HG03521 (cell line): ENCODE results near the gene EIPR1.

Source experiments
- ATAC-seq: cut with Tn5 transposase; IDR thresholded peaks from one replicate; pipeline ENCODE4 v1.9.1; 2021; ENCODE audit warnings: mild to moderate bottlenecking, moderate library complexity; ENCODE audit not compliant: unreplicated experiment

Gene EIPR1

DNA sequence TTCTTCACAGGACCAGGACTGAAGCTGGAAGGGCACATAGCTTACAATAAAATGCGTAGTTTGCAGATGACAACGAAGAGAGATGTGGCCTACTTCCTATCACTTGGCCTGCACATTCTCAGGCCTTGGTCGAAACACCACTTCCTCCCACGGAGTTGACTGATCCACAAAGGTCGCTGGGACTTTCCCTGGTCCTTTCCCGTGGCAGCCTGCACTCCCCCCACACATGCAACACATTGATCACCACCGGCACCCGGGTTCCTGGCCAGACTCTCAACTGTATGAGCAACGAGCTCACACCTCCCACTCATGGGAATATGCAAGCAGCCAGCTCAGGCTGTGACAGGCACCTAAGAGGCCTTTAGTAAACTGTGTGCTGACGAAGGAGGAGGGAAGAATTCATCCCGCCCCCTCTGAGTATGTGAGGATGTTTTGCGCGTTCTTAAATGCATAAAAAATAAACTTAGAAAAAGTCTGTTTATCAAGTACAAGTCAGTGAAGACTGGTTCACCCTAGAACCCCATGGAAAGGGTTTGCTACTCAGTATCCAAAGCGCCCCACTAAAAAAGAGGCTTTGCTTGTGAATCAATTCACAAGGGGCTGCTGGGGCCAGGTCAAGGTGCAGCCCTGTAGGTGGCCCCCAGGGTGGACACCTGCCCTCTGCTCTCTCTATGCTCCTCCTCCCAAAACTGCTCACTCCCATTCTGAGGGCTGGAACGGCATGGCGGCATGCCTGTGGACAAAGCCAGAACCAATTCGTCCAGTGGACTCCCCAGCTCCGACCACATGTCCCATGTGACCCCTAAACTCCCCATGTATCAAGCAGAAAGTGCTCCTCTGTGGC lies 154.3 kb downstream of the EIPR1 start:
- peak; percentile 75 for ATAC-seq

GRCh38 chr2:3222636-3223035 lies 155.0 kb downstream of the EIPR1 start:
- ATAC-seq, result peak; percentile 76

GRCh38 chr2:3219536-3219935 lies 158.1 kb downstream of the EIPR1 start:
- no peak for ATAC-seq

DNA sequence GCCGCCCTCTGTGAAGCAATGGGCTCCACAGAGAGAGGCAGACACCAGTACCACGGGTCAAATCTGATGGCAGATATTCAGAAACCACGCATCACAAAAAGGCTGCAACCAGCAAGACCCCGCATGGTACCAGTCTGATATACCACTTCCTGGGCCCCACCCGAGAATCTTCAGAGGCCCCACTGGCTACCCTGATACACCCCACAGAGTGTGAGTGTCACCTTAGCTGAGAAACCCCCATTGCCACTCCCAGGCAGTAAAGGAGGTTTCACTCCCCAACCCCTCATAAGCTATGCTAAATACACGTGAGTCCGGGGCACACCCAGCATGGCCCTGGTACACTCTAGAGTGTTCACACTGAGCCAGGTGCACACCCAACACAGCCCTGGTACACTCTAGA lies 160.0 kb downstream of the EIPR1 start:
- no peak for ATAC-seq

DNA sequence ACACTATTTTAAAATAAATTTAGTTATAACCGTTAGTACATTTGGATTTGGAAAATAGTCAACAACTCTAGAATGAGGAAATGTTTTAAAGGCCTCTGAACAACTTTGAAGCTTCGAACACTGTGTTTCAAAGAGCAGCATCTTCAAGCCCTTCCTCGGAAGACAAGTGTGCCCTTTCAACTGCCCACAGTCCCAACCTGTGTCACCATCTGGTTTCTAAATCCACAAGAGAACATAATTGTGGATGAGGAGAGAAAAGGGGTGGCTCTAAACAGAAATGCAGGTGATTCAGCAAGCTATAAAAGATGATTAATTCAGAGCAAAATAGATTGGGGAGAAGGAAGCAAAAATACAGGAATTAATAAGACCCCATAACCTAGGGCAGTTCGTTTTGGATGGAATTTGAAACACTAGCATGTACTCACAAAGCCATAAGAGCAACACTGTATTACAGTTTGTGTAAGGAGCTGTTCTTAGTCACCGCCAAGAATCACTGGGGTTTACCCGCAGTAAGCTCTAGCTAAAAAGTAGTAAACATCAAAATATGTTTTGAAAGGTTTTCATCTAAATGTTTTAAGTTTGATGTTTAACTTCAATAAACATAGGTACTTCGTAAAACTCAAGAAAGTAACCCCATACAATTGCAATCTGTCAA lies 160.7 kb downstream of the EIPR1 start:
- ATAC-seq, result no peak

GRCh38 chr2:3214806-3215404 lies 162.7 kb downstream of the EIPR1 start:
- no peak for ATAC-seq

DNA sequence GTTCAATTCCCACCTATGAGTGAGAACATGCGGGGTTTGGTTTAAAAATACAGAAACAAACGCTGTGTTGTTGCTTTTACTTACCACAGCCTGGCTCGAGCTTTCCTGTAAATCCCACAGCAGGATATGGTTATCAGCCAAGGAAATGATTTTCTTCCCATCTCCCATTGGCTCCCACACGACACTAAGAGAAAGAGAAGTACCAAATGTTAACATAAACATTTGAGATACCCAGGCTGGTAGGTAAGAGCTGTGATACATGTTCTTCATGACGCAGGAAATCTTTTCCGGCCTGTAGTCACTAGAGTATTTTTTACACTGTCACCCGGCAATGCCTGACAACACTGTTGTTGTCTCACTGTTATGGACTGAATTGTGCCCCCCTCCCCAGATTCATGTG lies 163.6 kb downstream of the EIPR1 start:
- ATAC-seq, result no peak

DNA sequence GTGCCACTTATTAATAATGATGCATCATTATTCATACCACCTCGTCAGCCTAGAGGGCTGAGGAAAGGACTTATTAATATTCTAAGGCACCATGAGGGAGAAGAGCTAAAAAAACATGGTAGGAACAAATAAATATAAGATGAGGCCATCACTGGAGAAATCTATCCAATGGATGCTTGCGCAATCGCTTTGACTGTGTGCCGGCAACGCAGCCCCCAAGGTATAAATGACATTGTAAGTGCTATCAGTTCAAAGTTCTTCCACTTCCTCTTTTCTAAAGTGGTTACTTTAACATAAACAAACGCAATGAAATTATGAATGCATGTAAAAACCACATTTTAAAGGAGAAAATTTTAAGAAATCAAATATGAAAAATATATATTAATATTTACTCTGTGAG lies 164.6 kb downstream of the EIPR1 start:
- no peak for ATAC-seq

DNA sequence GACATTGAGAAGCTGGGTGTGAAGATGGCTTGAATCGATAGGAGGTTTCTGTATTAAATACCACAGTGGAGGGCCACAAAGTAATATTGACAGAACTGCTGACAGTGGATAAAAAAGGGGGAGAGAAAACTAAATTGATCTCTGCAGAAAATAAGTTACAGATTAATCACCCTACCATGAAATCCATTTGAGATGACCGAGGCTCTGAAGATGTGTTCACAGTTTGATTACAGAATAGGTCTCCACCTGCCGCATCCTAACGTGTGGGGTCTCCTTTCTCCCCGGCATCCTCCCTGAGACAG lies 165.6 kb downstream of the EIPR1 start:
- ATAC-seq, result no peak

GRCh38 chr2:3211256-3212060 lies 166.2 kb downstream of the EIPR1 start:
- ATAC-seq, result no peak

- ATAC-seq, result no peak
These were observed 167.4 kb downstream of the EIPR1 start for GRCh38 chr2:3210257-3210656.

GRCh38 chr2:3209258-3209657 lies 168.4 kb downstream of the EIPR1 start:
- ATAC-seq, result no peak

DNA sequence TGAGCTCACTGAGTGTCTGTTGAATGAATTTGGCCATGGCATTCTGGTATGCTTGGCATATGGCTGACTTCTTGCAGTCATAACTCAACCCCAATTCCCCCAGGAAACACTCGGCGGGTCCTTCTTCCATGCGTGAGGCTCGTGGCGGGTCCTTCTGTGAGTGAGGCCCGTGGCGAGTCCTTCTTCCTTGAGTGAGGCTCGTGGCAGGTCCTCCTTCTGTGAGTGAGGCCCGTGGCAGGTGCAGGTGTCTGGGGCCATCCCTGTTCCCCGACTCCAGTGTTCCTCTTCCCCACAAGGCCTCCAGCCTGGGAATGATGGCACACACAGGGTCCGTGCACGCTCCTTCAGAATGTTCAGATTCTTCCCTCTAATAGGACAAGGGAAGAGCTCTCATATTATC lies 169.0 kb downstream of the EIPR1 start:
- ATAC-seq, result no peak

DNA sequence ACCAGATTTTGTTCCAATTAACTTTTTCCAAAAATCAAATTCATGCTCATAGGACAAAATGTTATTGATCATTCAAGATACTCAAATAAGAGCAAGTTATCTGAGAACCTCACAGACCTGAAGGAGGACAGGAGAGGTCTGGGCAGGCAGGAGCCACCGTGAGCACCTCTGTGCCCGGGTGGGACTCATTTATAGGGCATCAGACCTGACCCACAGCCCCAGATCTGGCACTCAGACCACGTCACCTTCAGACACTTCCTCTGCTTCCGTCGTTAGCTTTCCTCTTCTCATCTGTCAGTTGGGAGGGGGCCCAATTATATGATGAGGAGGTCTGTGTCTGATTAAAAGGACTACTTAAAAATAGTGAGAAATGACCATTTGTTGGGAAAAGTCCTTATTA lies 169.4 kb downstream of the EIPR1 start:
- no peak for ATAC-seq

DNA sequence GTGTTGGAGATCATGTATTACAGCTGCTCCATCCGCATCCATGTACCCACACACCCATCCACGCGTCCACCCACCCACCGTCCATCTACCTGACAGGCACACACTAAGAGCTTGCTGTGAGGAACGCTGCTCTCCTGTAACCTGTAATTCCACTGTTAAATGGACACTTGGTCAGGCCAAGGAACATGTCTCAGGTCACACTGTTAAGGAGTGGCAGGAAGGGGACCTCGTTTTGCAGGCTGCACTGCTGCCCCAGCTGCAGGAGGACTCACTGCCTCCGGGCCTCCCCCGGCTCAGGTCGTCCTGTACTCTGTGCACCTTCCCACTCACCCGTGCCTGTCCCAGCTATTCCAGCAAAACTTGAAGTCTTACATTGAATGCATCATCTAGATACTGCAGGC lies 170.5 kb downstream of the EIPR1 start:
- ATAC-seq, result no peak

DNA sequence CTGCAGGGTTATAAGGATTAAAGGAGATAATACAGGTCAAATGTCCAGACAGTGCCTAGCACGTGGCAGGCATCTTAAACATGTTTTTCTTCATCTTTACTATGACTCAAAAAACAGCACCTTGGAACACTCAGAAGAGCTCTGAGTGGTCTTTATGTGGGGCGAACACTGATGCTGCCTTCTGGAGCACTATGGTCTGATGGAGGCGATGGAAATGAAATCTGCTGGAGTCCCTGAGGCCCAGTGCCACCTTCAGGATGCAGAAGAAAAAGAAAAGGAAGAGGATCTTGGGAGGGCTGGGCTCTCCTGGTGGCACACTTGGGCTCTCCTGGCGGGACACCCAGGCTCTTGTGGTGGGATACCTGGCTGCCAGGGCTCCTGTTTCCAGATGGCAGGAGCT lies 171.8 kb downstream of the EIPR1 start:
- no peak for ATAC-seq

DNA sequence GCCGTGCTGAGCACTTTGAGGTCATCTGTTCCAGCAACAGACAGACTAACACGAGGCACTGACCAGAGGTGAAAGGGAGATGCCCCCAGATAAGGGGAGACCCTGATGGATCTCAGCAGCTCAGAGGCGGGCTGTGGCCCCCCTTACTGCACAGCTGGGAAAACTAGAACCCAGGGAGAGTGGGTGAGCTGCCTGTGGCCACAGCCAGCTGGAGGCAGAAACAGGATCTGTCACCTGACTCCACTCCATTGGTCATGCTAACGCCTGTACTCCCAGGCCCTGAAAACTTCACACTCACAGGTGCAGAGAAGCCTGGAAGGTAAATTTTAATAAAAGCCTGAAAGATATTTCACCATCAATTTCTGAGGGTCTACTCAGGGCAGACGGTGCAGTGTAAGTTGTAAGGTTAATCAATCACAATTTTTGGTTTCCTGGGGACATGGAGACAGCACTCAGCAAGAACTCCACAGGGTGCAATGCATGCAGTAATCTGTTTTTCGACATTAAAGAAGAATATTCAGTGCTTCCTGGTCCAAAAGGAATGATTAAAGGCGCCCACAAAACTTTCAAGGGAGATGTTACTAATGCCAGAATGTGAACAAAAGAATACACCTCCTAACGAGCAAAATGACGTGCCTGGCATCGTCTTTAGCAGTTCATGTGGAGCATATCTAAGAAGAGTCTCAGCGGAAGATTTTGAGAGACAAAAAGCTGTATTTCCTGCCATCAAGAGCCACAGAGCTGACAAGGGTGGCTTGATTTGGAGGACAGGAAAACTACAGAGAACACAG lies 173.4 kb downstream of the EIPR1 start:
- no peak for ATAC-seq

- ATAC-seq, result no peak
These were observed 174.1 kb downstream of the EIPR1 start for GRCh38 chr2:3203497-3204019.

DNA sequence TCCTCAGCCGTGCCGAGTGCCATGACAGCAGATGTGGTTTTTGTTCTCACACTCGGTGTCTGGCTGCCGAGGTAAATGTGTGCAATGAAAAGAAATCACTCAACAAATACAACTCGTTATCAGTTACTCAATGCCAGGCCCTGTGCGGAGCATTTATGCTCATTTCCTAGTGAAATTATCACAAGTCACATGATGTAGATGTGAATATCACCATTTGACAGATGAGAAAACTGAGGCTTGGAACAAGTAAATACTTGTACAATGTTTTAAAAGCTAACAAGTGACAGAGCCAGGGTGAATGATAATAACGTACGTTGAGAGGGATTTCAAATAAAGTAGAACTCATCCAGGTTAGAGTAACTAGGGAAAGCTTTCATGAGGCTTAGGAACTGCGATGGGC lies 174.7 kb downstream of the EIPR1 start:
- no peak for ATAC-seq

- no peak for ATAC-seq
These were observed 176.3 kb downstream of the EIPR1 start for GRCh38 chr2:3201281-3201680.
